ENCODE measurements around the gene SLFN5.

SLFN5 gene

DNA sequence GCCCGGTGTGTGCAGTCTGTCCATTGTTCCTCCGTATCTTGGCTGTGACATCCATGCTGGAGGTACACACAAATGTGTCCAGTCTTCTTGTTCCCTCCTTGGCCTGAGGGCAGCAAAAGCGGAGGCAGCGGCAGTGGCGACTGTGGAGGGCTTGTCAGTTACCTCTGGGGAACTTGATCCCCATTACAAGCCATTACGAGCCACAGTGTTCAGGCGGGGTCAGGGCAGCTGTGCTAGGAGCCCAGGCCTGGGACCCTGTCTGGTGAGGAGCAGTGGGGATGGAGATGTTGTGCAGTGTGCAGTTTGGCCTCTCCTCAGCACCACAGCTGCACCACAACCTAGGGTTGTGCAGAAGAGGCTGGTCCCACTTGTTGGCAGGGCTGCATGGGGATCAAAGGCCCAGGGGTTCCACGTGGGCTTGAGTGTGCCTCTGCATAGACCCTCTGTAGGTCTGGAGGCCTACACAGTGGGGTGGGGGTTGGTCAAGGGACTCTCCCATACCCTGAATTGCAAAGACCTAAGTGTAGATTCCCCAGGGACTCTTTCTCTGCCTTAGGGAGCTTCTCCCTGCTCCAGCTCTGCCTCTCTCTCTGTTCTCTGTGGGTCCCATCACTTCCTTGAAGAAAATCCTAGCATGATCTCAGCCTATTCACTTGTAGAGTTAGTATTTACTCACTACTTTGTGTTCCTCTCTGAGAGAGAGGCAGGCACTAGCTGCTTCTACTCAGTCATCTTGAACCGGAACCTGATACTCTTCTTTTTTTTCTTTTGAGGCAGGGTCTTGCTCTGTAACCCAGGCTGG, 71.7 kb downstream of the SLFN5 start:
- WGBS: 82% methylated on average over 9 of the region's 9 CpGs
- no peak overlapping the region for H3K9ac ChIP-seq (ENCODE audit: low read depth, low read length)

DNA sequence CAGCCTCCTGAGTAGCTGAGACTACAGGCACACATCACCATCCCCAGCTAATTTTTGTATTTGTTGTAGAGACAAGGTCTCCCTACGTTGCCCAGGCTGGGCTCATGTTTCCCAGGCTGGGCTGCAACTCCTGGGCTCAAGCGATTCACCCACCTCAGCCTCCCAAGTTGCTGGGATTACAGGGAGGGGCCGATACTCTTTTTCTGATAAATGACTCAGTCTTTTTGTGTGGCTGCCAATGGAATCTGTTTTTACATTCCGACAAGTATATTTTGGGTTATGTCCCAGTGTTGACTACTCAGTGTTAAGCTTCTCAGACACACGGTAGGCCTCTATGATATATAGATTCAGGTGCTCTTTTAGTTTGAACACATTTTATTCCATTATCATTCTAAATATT, 72.4 kb downstream of the SLFN5 start:
- H3K27me3 ChIP-seq (ENCODE audit: insufficient read depth, low read length): no peaks in the 10 kb centered on the region; the same call in 1 of the 2 replicates
- H3K9ac ChIP-seq (ENCODE audit: low read depth, low read length): no peak overlapping the region
- no peaks in the 10 kb centered on the region for H3K36me3 ChIP-seq (ENCODE audit: insufficient read depth, low read length)
- H3K4me3 ChIP-seq (ENCODE audit: low read length): no peak overlapping the region
- no peaks in the 10 kb centered on the region for H3K9me3 ChIP-seq (ENCODE audit: insufficient read depth, low read depth, low read length)
- peaks cover 22% of the 10 kb centered on the region for H3K4me1 ChIP-seq (ENCODE audit: insufficient read depth, low read length)
- H3K27ac ChIP-seq (ENCODE audit: low read depth, low read length): peak overlapping the region; percentile 10; the same call in 1 of the 2 replicates
- 65% methylated on average over 5 of the region's 5 CpGs for WGBS

More for the DNA sequence above, 71.7 kb downstream of the SLFN5 start:
- H3K9me3 ChIP-seq (ENCODE audit: insufficient read depth, low read depth, low read length): no peaks in the 10 kb centered on the region
- no peaks in the 10 kb centered on the region for H3K36me3 ChIP-seq (ENCODE audit: insufficient read depth, low read length)
- H3K27ac ChIP-seq (ENCODE audit: low read depth, low read length): no peak overlapping the region
- H3K27me3 ChIP-seq (ENCODE audit: insufficient read depth, low read length): no peaks in the 10 kb centered on the region; the same call in 1 of the 2 replicates
- peaks cover 22% of the 10 kb centered on the region for H3K4me1 ChIP-seq (ENCODE audit: insufficient read depth, low read length)
- H3K4me3 ChIP-seq (ENCODE audit: low read length): no peak overlapping the region

DNA sequence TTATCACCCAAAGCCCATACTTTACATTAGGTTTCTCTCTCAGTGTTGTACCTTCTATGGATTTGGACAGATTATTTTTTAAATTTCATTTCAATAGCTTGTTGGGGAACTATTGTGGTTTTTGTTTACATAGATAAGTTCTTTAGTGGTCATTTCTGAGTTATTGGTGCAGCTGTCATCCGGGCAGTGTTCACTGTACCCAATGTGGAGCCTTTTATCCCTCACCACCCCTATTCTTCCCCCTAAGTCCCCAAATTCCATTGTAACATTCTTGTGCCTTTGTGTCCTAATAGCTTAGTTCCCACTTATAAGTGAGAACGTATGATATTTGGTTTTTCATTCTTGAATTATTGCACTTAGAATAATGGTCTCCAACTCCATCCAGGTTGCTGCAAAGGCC, 73.1 kb downstream of the SLFN5 start:
- H3K4me3 ChIP-seq (ENCODE audit: low read length): no peak overlapping the region
- no peaks in the 10 kb centered on the region; the same call in 1 of the 2 replicates for H3K27me3 ChIP-seq (ENCODE audit: insufficient read depth, low read length)
- H3K27ac ChIP-seq (ENCODE audit: low read depth, low read length): no peak overlapping the region
- H3K9me3 ChIP-seq (ENCODE audit: insufficient read depth, low read depth, low read length): no peaks in the 10 kb centered on the region
- peaks cover 22% of the 10 kb centered on the region for H3K4me1 ChIP-seq (ENCODE audit: insufficient read depth, low read length)
- WGBS: 100% methylated on average over 2 of the region's 2 CpGs
- H3K9ac ChIP-seq (ENCODE audit: low read depth, low read length): no peak overlapping the region
- no peaks in the 10 kb centered on the region for H3K36me3 ChIP-seq (ENCODE audit: insufficient read depth, low read length)

DNA sequence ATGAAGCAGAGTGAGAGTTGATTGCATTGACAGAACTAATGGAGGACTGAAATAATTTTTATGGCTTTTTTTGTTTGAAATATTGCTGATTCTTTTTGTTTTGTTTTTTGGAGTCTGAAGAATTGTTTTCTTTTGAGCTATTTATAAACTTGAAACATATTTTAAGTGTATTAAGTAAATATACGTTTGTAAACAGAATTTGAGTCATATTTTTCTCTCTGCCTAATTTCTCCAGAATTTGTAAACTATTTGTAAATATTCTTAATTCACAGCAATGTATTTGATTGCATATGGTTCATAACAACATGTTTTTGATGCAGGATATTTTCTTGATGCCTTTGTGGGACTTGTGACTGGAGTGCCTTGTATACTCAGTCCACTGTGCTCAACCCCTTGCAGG, 79.9 kb downstream of the SLFN5 start:
- Histone ChIP-seq H3K4me1 (ENCODE audit: insufficient read depth, low read length) (no peaks in the 10 kb centered on the region), H3K27me3 (ENCODE audit: insufficient read depth, low read length) (no peaks in the 10 kb centered on the region), H3K27ac (ENCODE audit: low read depth, low read length) (no peak overlapping the region), H3K9ac (ENCODE audit: low read depth, low read length) (no peak overlapping the region), H3K9me3 (ENCODE audit: insufficient read depth, low read depth, low read length) (peaks cover 23% of the 10 kb centered on the region), H3K4me3 (ENCODE audit: low read length) (no peak overlapping the region), H3K36me3 (ENCODE audit: insufficient read depth, low read length) (no peaks in the 10 kb centered on the region)
- WGBS: no CpG with 5 or more reads among the region's 1 CpG

Measured in HUES64 (cell line).